GM18505 (cell line): ENCODE data around the gene PRKAR1A.

Source experiments
- ATAC-seq: cut with Tn5 transposase; IDR thresholded peaks from one replicate; pipeline ENCODE4 v1.9.1; 2021; ENCODE audit not compliant: unreplicated experiment
- POLR2A ChIP-seq: IDR thresholded peaks from 4 replicates; pipeline ENCODE4 v1.6.1; 2011; ENCODE audit warnings: borderline replicate concordance; ENCODE audit not compliant: insufficient read depth, insufficient read length; ENCODE audit errors: extremely low read depth

The PRKAR1A gene

DNA sequence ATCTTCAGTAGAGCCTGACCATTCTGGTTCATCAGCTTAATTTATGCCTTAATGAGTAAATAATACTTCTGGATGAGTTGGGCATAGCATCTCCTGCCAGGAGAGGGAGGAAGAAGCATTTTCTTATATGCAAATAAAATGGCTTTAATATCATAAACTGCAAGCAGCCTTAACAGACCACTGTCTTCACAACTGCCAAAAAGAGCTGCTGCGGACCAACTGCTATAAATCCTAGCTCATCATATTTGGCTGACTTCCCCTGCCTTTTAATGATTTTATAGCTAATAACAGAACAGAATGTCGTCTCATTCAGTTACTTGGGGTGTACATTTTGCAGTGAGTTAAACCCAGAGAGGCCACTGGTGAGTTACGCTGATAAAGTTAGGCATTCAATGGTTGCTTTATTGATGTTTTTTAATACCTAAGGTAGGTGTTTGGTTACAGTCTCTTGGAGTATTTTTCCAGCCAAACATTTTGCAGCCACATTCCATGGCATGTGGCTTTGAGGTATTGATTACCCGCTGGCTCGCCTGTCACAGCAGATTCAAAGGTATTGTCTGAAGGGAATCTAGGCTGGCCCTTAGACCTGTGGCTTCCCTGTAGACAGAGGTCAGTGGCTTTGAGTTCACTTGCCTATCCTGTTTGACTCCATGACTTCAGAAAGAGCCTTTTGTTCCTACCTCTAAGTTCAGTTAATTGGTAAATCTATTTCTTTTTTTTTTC is 72.5 kb downstream of the PRKAR1A start:
- ATAC-seq: no peak

GRCh38 chr17:68585643-68586042 is 73.4 kb downstream of the PRKAR1A start:
- TF ChIP-seq POLR2A: no peak
- ATAC-seq: no peak

More for the DNA sequence above, 72.5 kb downstream of the PRKAR1A start:
- no peak for TF ChIP-seq POLR2A

- no peak for TF ChIP-seq POLR2A
- ATAC-seq: no peak
Observed at GRCh38 chr17:68587026-68587425, 74.8 kb downstream of the PRKAR1A start.

DNA sequence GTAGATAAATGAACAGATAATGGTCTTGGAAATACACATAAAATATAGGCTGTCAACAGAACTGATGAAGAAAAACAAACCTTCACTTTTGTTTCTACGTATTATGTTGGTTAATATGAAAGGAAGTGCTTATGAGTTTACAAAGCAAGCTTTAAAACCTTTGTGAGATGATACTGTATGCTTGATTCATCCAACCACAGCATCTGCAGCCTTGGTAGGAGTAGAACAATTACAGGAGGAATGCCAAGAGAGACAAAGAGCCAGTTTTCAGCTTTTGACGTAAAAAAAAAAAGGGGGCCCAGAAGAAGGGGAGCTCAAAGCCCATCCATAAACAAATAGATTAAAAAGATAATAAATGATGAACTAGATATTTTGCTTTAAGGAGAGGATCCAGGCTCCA is 75.6 kb downstream of the PRKAR1A start:
- TF ChIP-seq POLR2A: no peak
- ATAC-seq: no peak

- no peak for TF ChIP-seq POLR2A
- no peak for ATAC-seq
Observed at GRCh38 chr17:68588362-68588761, 76.1 kb downstream of the PRKAR1A start.

DNA sequence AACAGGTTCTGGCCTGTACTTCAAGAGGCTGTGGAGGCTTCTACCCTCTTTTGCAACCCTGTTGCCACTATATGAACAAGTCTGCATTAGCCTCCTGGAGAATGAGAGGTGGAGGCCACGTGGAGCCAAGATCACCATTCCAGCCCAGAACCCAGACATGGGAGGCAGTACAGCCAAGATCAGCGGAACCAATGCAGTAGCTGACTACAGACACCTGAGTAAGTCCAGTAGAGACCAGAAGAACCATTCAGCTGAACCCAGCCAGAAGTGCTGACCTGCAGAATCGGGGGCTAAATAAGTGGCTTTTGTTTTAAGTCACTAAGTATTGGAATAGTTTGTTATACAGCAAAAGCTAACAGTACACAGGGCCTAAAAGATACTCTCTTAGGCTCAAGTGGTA is 76.9 kb downstream of the PRKAR1A start:
- no peak for TF ChIP-seq POLR2A
- ATAC-seq: no peak

DNA sequence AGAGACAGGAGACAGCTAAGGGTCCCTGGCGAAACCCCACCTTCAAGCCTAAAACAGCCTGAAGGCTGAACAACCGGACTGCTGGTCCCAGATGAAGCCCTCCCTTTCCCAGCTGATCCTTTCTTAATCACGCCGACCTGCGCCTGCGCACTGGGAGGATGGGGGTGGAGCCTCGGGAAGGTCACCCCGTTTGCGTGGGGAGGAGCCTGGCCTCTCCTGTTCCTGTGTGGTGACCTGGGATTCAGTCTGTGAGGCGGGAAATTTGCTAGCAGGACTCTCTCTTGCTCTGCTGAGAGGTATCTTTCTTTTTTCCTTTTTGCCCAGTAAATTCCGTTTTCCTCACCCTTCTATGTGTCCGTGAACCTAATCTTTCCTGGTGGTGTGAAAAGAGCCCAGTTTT is 79.4 kb downstream of the PRKAR1A start:
- TF ChIP-seq POLR2A: no peak
- ATAC-seq: no peak

GRCh38 chr17:68592009-68592408 is 79.8 kb downstream of the PRKAR1A start:
- TF ChIP-seq POLR2A: no peak
- ATAC-seq: no peak

GRCh38 chr17:68592682-68593641 is 80.7 kb downstream of the PRKAR1A start:
- TF ChIP-seq POLR2A: no peak
- no peak for ATAC-seq

GRCh38 chr17:68594552-68594951 is 82.3 kb downstream of the PRKAR1A start:
- no peak for TF ChIP-seq POLR2A
- no peak for ATAC-seq

- no peak for ATAC-seq
- no peak for TF ChIP-seq POLR2A
Observed at GRCh38 chr17:68595496-68595895, 83.3 kb downstream of the PRKAR1A start.

DNA sequence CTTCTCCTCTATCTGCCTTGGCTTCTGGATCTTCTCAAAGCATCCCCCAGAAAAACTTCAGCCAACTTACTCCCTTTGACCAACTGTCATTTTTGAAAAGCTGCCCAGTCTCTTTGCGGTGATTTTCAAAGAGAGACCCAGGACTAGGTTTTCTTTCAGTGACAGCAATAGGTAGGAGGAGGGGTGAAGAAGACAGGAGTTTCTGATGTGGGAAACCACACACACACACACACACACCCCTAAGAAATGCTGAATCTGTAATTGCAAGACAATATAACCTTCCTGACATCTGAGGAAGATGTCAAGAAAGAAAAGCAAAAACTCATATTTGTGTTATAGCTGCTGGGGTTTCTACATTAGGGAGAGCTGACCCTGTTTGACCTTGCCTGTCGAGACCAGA is 83.8 kb downstream of the PRKAR1A start:
- TF ChIP-seq POLR2A: no peak
- no peak for ATAC-seq

- no peak for TF ChIP-seq POLR2A
- no peak for ATAC-seq
Observed at GRCh38 chr17:68596411-68596945, 84.2 kb downstream of the PRKAR1A start.

- no peak for TF ChIP-seq POLR2A
- ATAC-seq: no peak
Observed at GRCh38 chr17:68598074-68598473, 85.8 kb downstream of the PRKAR1A start.

DNA sequence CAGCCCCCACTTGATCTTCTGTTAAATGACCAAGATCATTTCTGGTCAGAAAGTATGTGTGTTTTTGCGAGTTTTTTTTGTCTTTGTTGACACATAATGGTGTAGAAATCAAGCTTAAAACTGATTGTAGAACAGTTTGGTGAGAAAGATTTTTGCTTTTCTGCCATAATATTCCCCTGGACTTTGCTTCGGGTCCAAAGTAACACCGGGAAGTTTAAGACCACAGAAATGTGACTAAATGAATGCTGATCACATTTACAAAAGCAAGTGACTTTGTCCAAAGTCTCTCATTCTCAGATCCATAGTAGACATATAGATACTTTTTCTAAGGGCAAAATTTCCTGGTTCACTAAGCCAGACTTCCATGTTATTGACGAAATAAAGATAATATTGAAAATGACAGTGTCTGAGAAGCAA is 86.3 kb downstream of the PRKAR1A start:
- TF ChIP-seq POLR2A: no peak

DNA sequence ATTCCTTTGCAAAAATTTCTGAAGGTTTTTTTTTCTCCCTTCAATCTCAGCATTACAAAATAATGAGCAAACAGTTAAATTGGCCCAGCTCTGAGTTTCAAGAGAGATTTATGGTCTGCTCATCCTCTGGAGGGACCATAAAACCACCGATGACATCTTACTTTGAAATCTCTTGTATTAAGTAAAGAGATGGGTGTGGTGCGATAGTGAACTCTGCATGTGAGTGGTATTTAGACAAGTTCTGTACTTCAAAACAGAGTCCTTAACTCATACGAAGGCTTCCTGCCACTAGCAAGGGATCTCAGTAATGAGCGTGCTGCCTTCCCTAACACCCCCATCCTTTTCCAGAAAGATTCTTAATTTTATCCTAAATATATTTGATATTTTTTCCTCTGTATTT is 86.9 kb downstream of the PRKAR1A start:
- no peak for ATAC-seq
- no peak for TF ChIP-seq POLR2A

More for the DNA sequence above, 86.3 kb downstream of the PRKAR1A start:
- no peak for ATAC-seq
